ENCODE data around the gene ERG28. TPM values are rescaled to one million over a fixed set of nuclear protein-coding genes. Genes with fewer than 3 reads are reported as not detected.

Gene ERG28
- total and polyA plus RNA-seq, 4 donors = 13.6 to 67.2 (median 40.2) TPM

- Histone ChIP-seq H3K4me1 (ENCODE audit: control insufficient read depth in 5 of 5, insufficient read depth in 5 of 5, low read length in 5 of 5) (no peaks in the 10 kb centered on the region), H3K27me3 (ENCODE audit: control insufficient read depth in 3 of 3, insufficient read depth in 3 of 3, low read length in 2 of 3) (no peaks in the 10 kb centered on the region), H3K9me3 (ENCODE audit: control insufficient read depth in 4 of 4, insufficient read depth in 3 of 4, low read length in 3 of 4) (no peaks in the 10 kb centered on the region), H3K4me3 (no peak overlapping the region), H3K9ac (ENCODE audit: insufficient read depth in 1 of 2, low read length in 2 of 2) (no peak overlapping the region), H3K27ac (ENCODE audit: low read depth in 1 of 2, low read length in 1 of 2) (no peak overlapping the region), H3K36me3 (ENCODE audit: control insufficient read depth in 4 of 4, insufficient read depth in 4 of 4, low read length in 4 of 4) (peaks cover 9 to 50% (median 38%) of the 10 kb centered on the region in 4 donors)
- TF ChIP-seq CTCF (IDR thresholded peaks at IDR 0.05; ENCODE audit: control extremely low read depth, extremely low read depth) = peak; percentile 94
- DNase-seq = peak; percentile 77 to 79 (median 77)
- WGBS, 2 donors = 10 to 14% methylated on average over 4 of the region's 4 CpGs
- ATAC-seq (ENCODE audit: insufficient read depth, low FRiP score) = peak; percentile 84
Measured at GRCh38 chr14:75654127-75654732, 6.4 kb downstream of the ERG28 start.

- Histone ChIP-seq H3K36me3 (ENCODE audit: control insufficient read depth in 4 of 4, insufficient read depth in 4 of 4, low read length in 4 of 4) (peaks cover 9 to 50% (median 38%) of the 10 kb centered on the region in 4 donors), H3K9me3 (ENCODE audit: control insufficient read depth in 4 of 4, insufficient read depth in 3 of 4, low read length in 3 of 4) (no peaks in the 10 kb centered on the region), H3K4me1 (ENCODE audit: control insufficient read depth in 5 of 5, insufficient read depth in 5 of 5, low read length in 5 of 5) (peaks cover 0 to 2% (median 0%) of the 10 kb centered on the region in 5 donors), H3K9ac (ENCODE audit: insufficient read depth in 1 of 2, low read length in 2 of 2) (no peak overlapping the region), H3K27me3 (ENCODE audit: control insufficient read depth in 3 of 3, insufficient read depth in 3 of 3, low read length in 2 of 3) (no peaks in the 10 kb centered on the region), H3K27ac (ENCODE audit: low read depth in 1 of 2, low read length in 1 of 2) (no peak overlapping the region), H3K4me3 (no peak overlapping the region)
- 88 to 89% methylated on average over 1 of the region's 1 CpG for WGBS, 2 donors
- ATAC-seq (ENCODE audit: insufficient read depth, low FRiP score) (no peak), DNase-seq (no peak)
- no peak for TF ChIP-seq CTCF (IDR thresholded peaks at IDR 0.05; ENCODE audit: control extremely low read depth, extremely low read depth)
Measured at GRCh38 chr14:75653563-75653962, 7.1 kb downstream of the ERG28 start.

GRCh38 chr14:75650253-75651058 is 10.2 kb downstream of the ERG28 start:
- H3K36me3 ChIP-seq (ENCODE audit: control insufficient read depth in 4 of 4, insufficient read depth in 4 of 4, low read length in 4 of 4) = peaks cover 6 to 50% (median 33%) of the 10 kb centered on the region in 4 donors
- no peak overlapping the region for H3K4me3 ChIP-seq
- peak overlapping the region in 1 of 2 donors; percentile 48 for H3K27ac ChIP-seq (ENCODE audit: low read depth in 1 of 2, low read length in 1 of 2)
- H3K4me1 ChIP-seq (ENCODE audit: control insufficient read depth in 5 of 5, insufficient read depth in 5 of 5, low read length in 5 of 5) = peaks cover 0 to 14% (median 6%) of the 10 kb centered on the region in 5 donors
- DNase-seq (no peak), ATAC-seq (ENCODE audit: insufficient read depth, low FRiP score) (no peak)
- H3K9ac ChIP-seq (ENCODE audit: insufficient read depth in 1 of 2, low read length in 2 of 2) = no peak overlapping the region
- no peaks in the 10 kb centered on the region for H3K9me3 ChIP-seq (ENCODE audit: control insufficient read depth in 4 of 4, insufficient read depth in 3 of 4, low read length in 3 of 4)
- no peaks in the 10 kb centered on the region for H3K27me3 ChIP-seq (ENCODE audit: control insufficient read depth in 3 of 3, insufficient read depth in 3 of 3, low read length in 2 of 3)
- no peak for TF ChIP-seq CTCF (IDR thresholded peaks at IDR 0.05; ENCODE audit: control extremely low read depth, extremely low read depth)
- WGBS, 2 donors = 77 to 89% methylated on average over 5 of the region's 5 CpGs
